Left forelimb (tissue), 1 donor: ENCODE measurements around the gene MEIS2.

Source experiments
- DNase-seq: peaks from one replicate; pipeline ENCODE4 v3.0.0-alpha.2; 2018; ENCODE audit warnings: low spot score

Gene MEIS2

GRCh38 chr15:36879568-36880222 lies 220.7 kb downstream of the MEIS2 start:
- no peak for DNase-seq

- DNase-seq = no peak
These were observed 221.6 kb downstream of the MEIS2 start for GRCh38 chr15:36878684-36879262.

- DNase-seq = no peak
These were observed 222.3 kb downstream of the MEIS2 start for GRCh38 chr15:36877796-36878683.

- no peak for DNase-seq
These were observed 223.1 kb downstream of the MEIS2 start for GRCh38 chr15:36877294-36877693.

- no peak for DNase-seq
These were observed 224.5 kb downstream of the MEIS2 start for GRCh38 chr15:36875740-36876334.

GRCh38 chr15:36874930-36875329 lies 225.4 kb downstream of the MEIS2 start:
- DNase-seq = no peak

GRCh38 chr15:36867436-36867835 lies 232.9 kb downstream of the MEIS2 start:
- DNase-seq = no peak

GRCh38 chr15:36866896-36867295 lies 233.5 kb downstream of the MEIS2 start:
- no peak for DNase-seq

GRCh38 chr15:36863570-36863969 lies 236.8 kb downstream of the MEIS2 start:
- no peak for DNase-seq

GRCh38 chr15:36860792-36861191 lies 239.6 kb downstream of the MEIS2 start:
- DNase-seq = no peak

GRCh38 chr15:36858423-36858822 lies 241.9 kb downstream of the MEIS2 start:
- DNase-seq = no peak

GRCh38 chr15:36856339-36856973 lies 243.9 kb downstream of the MEIS2 start:
- DNase-seq = no peak

- DNase-seq = no peak
These were observed 249.5 kb downstream of the MEIS2 start for GRCh38 chr15:36850864-36851263.

- DNase-seq = no peak
These were observed 255.1 kb downstream of the MEIS2 start for GRCh38 chr15:36845270-36845669.

- no peak for DNase-seq
These were observed 255.8 kb downstream of the MEIS2 start for GRCh38 chr15:36844534-36844998.

GRCh38 chr15:36843822-36844221 lies 256.5 kb downstream of the MEIS2 start:
- no peak for DNase-seq

GRCh38 chr15:36841193-36841592 lies 259.2 kb downstream of the MEIS2 start:
- no peak for DNase-seq
